Smooth muscle cell (in vitro differentiated cells): Measurements from ENCODE around the gene CCNY. TPM values are rescaled to one million over a fixed set of nuclear protein-coding genes. Genes with fewer than 3 reads are reported as not detected.
A peak's percentile ranks its signal among the peaks of the same experiment; 100 is the strongest.

ENCODE experiments used
- DNase-seq: peaks from one replicate; lab custom pipeline; 2025; ENCODE audit not compliant: unreplicated experiment; lab: John Stamatoyannopoulos, UW
- H2AFZ ChIP-seq: fragments of 200-600 bp; sonication (generic); 2 replicates; pipeline ENCODE4 v1.6.0; 2016; ENCODE audit warnings: antibody characterized with exemption, low read depth, mild to moderate bottlenecking
- H3F3A ChIP-seq: fragments of 200-600 bp; sonication (generic); 2 replicates; pipeline ENCODE4 v1.6.0; 2017; ENCODE audit warnings: antibody characterized with exemption, low read depth
- H3K27ac ChIP-seq: fragments of 200-600 bp; sonication (generic); 2 replicates; pipeline ENCODE4 v1.5.1; 2016; ENCODE audit warnings: low read depth, mild to moderate bottlenecking
- H3K27me3 ChIP-seq: fragments of 200-600 bp; sonication (generic); 2 replicates; pipeline ENCODE4 v1.6.1; 2016; ENCODE audit warnings: low read depth, mild to moderate bottlenecking
- H3K36me3 ChIP-seq: fragments of 200-600 bp; sonication (generic); 2 replicates; pipeline ENCODE4 v1.5.1; 2016; ENCODE audit warnings: low read depth
- H3K4me1 ChIP-seq: fragments of 200-600 bp; sonication (generic); 2 replicates; pipeline ENCODE4 v1.5.1; 2016; ENCODE audit warnings: low read depth
- H3K4me2 ChIP-seq: fragments of 200-600 bp; sonication (generic); 2 replicates; pipeline ENCODE4 v1.6.0; 2016; ENCODE audit warnings: mild to moderate bottlenecking
- H3K4me3 ChIP-seq: fragments of 200-600 bp; sonication (generic); 2 replicates; pipeline ENCODE4 v1.5.1; 2016; ENCODE audit warnings: mild to moderate bottlenecking
- H3K79me2 ChIP-seq: fragments of 200-600 bp; sonication (generic); 2 replicates; pipeline ENCODE4 v1.6.0; 2016; ENCODE audit warnings: low read depth, mild to moderate bottlenecking
- H3K9ac ChIP-seq: fragments of 200-600 bp; sonication (generic); 2 replicates; pipeline ENCODE4 v1.6.0; 2016; ENCODE audit warnings: low read depth
- H3K9me3 ChIP-seq: fragments of 200-600 bp; sonication (generic); replicated peaks from 2 replicates; pipeline ENCODE4 v1.5.1; 2016; ENCODE audit warnings: low read depth
- H4K20me1 ChIP-seq: fragments of 200-600 bp; sonication (generic); 2 replicates; pipeline ENCODE4 v1.6.0; 2016; ENCODE audit warnings: low read depth
- whole genome bisulfite sequencing: methylation state at CpG from one replicate; pipeline ENCODE4 v1.1.7; 2016; ENCODE audit warnings: low lambda C conversion rate; 5-methylcytosine and 5-hydroxymethylcytosine counted together
- polyA plus RNA-seq: library from polyadenylated mRNA; unstranded; fragments of >200 nt; fragmentation: Nextera tagmentation; extraction: Ambion mirVana; gene quantifications from 2 replicates; pipeline ENCODE4 v1.2.1, GENCODE V29; 2016
- total RNA-seq: library from RNA; depleted of rRNA; stranded (reverse); fragments of >200 nt; gene quantifications from 2 replicates; pipeline ENCODE4 v1.2.3, GENCODE V29; 2014
- TF ChIP-seq, protein P1 (sequence below): fragments of 200-600 bp; sonication (generic); IDR thresholded peaks from 2 replicates; pipeline ENCODE4 v1.5.1; 2017; ENCODE audit warnings: borderline replicate concordance, mild to moderate bottlenecking, antibody characterized with exemption; ENCODE audit not compliant: insufficient read depth, poor library complexity, severe bottlenecking

The CCNY gene
- total and polyA plus RNA-seq, 2 experiments from 2014 or later, result 46.9 to 57.5 TPM

DNA sequence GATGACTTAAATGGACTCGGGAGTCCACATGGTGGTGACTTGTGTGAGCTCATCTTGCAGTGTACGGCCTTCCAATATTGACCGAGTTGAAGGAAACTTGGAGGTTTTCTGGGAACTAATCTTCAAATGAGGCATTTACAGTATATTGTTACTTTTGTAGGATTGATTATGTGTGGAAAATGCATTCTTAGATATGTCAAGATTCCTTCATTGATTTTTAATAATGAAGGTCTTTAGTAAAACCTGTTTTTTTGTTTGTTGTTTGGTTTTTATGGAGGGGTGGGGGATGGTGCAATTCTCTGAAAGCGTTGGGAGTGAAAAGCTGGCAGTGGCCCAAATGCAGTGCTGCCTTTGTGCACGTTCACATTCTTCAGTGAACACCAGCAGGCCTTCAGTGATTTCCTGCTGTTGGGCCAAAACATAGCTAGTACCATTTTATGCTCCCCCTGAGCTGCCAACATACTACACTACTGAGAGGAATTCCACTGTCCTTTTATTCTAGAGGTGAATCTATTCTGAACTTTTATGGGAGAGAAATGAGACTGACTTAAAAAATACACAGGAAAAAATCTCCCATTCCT lies 50.4 kb downstream of the CCNY start:
- peaks cover 99% of the 10 kb centered on the region for H3K79me2 ChIP-seq
- H3K27ac ChIP-seq, result peak overlapping the region; percentile 13
- no peaks in the 10 kb centered on the region for H3K36me3 ChIP-seq
- no peaks in the 10 kb centered on the region for H3F3A ChIP-seq
- no peaks in the 10 kb centered on the region for H3K27me3 ChIP-seq
- peaks cover 56% of the 10 kb centered on the region for H4K20me1 ChIP-seq
- peaks cover 13% of the 10 kb centered on the region for H3K4me1 ChIP-seq
- H3K4me2 ChIP-seq, result peak overlapping the region; percentile 7
- DNase-seq, result no peak
- 54% methylated on average over 5 of the region's 5 CpGs for WGBS
- no peak overlapping the region for H3K4me3 ChIP-seq
- H2AFZ ChIP-seq, result no peak overlapping the region
- H3K9ac ChIP-seq, result no peak overlapping the region
- H3K9me3 ChIP-seq, result no peaks in the 10 kb centered on the region
- TF ChIP-seq, protein P1, sequence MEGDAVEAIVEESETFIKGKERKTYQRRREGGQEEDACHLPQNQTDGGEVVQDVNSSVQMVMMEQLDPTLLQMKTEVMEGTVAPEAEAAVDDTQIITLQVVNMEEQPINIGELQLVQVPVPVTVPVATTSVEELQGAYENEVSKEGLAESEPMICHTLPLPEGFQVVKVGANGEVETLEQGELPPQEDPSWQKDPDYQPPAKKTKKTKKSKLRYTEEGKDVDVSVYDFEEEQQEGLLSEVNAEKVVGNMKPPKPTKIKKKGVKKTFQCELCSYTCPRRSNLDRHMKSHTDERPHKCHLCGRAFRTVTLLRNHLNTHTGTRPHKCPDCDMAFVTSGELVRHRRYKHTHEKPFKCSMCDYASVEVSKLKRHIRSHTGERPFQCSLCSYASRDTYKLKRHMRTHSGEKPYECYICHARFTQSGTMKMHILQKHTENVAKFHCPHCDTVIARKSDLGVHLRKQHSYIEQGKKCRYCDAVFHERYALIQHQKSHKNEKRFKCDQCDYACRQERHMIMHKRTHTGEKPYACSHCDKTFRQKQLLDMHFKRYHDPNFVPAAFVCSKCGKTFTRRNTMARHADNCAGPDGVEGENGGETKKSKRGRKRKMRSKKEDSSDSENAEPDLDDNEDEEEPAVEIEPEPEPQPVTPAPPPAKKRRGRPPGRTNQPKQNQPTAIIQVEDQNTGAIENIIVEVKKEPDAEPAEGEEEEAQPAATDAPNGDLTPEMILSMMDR, result no peak

DNA sequence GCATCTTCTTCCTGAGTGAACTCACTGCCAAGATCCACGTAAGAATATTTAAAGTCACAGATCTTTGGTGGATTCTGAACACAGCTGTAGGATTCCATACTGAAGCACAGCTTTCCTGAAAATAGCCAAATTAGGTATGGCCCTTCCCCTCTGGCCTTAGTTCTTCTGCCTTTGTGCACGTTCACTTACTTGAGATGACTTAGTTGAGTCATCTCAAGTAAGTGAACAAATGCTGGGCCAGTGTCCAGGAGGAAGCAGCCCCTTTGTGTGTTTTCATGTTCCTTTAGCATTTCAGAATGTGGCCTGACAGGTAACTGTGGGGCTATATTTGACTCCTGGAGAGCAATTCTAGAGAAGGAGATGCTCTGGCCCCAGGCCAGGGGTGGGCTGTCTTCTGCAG lies 51.5 kb downstream of the CCNY start:
- H3F3A ChIP-seq, result no peaks in the 10 kb centered on the region
- peaks cover 13% of the 10 kb centered on the region for H3K4me1 ChIP-seq
- H3K4me3 ChIP-seq, result no peak overlapping the region
- no peaks in the 10 kb centered on the region for H3K9me3 ChIP-seq
- no peak overlapping the region for H2AFZ ChIP-seq
- no peak for DNase-seq
- H3K27me3 ChIP-seq, result no peaks in the 10 kb centered on the region
- H3K9ac ChIP-seq, result no peak overlapping the region
- no peak overlapping the region for H3K4me2 ChIP-seq
- H4K20me1 ChIP-seq, result peaks cover 57% of the 10 kb centered on the region
- H3K27ac ChIP-seq, result no peak overlapping the region
- 60% methylated on average over 2 of the region's 2 CpGs for WGBS
- TF ChIP-seq, protein P1, result no peak
- H3K36me3 ChIP-seq, result no peaks in the 10 kb centered on the region
- H3K79me2 ChIP-seq, result peaks cover 99% of the 10 kb centered on the region

DNA sequence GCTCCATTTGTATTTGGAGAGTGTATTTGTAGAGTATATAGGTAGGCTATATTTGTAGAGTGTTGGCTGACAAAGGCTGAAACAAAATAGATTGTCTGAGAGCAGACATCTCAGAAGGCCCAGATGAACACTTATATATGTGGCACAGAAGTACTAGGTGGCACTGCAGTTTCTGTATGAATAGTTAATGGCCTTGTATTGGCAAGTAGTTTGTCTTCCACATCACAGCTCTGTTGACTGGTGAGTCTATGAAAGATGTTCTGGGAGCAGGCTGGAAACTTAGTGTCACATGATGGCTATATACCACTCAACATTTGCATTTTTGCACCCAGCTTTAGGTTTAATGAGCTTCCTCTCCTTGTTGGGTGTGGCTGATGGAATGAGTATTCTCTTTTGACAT lies 51.9 kb downstream of the CCNY start:
- no peaks in the 10 kb centered on the region for H3F3A ChIP-seq
- H3K9ac ChIP-seq, result no peak overlapping the region
- no peak overlapping the region for H3K27ac ChIP-seq
- no peaks in the 10 kb centered on the region for H3K9me3 ChIP-seq
- no peak overlapping the region for H3K4me2 ChIP-seq
- H3K36me3 ChIP-seq, result no peaks in the 10 kb centered on the region
- peaks cover 99% of the 10 kb centered on the region for H3K79me2 ChIP-seq
- no peaks in the 10 kb centered on the region for H3K27me3 ChIP-seq
- H2AFZ ChIP-seq, result no peak overlapping the region
- TF ChIP-seq, protein P1, result no peak
- H3K4me1 ChIP-seq, result peaks cover 13% of the 10 kb centered on the region
- DNase-seq, result no peak
- peaks cover 57% of the 10 kb centered on the region for H4K20me1 ChIP-seq
- H3K4me3 ChIP-seq, result no peak overlapping the region

GRCh38 chr10:35388682-35389081 lies 52.4 kb downstream of the CCNY start:
- no peak overlapping the region for H3K9ac ChIP-seq
- H2AFZ ChIP-seq, result no peak overlapping the region
- no peaks in the 10 kb centered on the region for H3F3A ChIP-seq
- no peaks in the 10 kb centered on the region for H3K36me3 ChIP-seq
- H3K4me3 ChIP-seq, result no peak overlapping the region
- peaks cover 99% of the 10 kb centered on the region for H3K79me2 ChIP-seq
- H3K9me3 ChIP-seq, result no peaks in the 10 kb centered on the region
- H3K27me3 ChIP-seq, result no peaks in the 10 kb centered on the region
- peaks cover 17% of the 10 kb centered on the region for H3K4me1 ChIP-seq
- DNase-seq, result no peak
- H3K27ac ChIP-seq, result no peak overlapping the region
- WGBS, result 94% methylated on average over 1 of the region's 1 CpG
- no peak overlapping the region for H3K4me2 ChIP-seq
- peaks cover 57% of the 10 kb centered on the region for H4K20me1 ChIP-seq
- TF ChIP-seq, protein P1, result no peak
